GM15510 (cell line): ENCODE data around the gene HAUS3.

Experiments
- POLR2A ChIP-seq: IDR thresholded peaks from 3 replicates; pipeline ENCODE4 v1.6.1; 2011; ENCODE audit warnings: borderline replicate concordance; ENCODE audit not compliant: insufficient read length; ENCODE audit errors: extremely low read depth

HAUS3 gene

DNA sequence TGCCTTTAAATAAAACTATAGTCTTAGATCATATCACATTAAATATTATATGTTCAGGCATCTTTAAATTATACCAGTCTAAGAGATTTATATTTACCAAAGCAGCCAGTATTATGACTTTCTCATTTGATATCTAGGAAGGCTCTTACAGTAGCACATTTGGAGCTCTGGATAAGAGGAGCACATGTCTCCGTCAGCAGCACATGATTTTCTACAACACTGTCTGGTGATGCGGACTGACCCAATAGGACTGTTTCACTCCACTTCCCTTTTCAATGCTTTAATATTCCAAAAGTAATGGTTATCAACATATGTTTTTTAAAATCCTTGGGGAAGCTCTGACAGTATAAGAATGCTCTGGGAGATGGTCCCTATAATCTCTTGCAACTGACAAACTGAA lies 61.5 kb downstream of the HAUS3 start:
- TF ChIP-seq POLR2A, result no peak

- TF ChIP-seq POLR2A, result no peak
These were observed 62.2 kb downstream of the HAUS3 start for GRCh38 chr4:2179717-2180116.

DNA sequence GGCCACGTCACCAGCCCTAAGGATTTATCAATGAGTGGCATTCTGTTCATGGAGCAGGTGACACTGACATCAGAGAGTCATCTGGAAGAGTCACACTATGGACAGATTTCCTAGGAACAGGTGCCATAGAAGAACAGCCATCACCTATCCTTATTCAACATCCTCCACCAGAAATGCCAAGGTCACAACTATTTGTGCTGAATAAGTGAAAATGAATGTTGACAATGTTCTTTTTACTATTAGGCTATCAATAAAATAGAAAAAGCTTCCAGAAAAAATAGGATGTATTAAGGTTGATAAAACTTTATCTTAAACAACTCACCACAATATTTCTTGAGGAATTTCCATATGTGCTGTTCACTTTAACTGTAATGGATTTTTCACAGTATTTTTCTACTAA lies 62.9 kb downstream of the HAUS3 start:
- TF ChIP-seq POLR2A, result no peak
